Suppressor macrophage (primary cell): ENCODE measurements around the gene MGAT4D.
"Not testable (repeated sequence)": the region's sequence is repeated elsewhere in the genome, so short reads cannot be mapped to it uniquely, and the experiment has no call there.

ENCODE experiments used
- DNase-seq, 4 experiments: peaks; one replicate each; pipeline ENCODE4 v3.0.0-alpha.2; 2020 to 2022

The MGAT4D gene

GRCh38 chr4:140427919-140428471 is 70.1 kb downstream of the MGAT4D start:
- DNase-seq, result peak; percentile 19 to 48 (median 34)

GRCh38 chr4:140427106-140427918 is 70.8 kb downstream of the MGAT4D start, which contains the start of gene CLGN:
Gene CLGN (minus strand): TSS chr4:140427648. CDS start chr4:140413078, 14,570 bp downstream.
- DNase-seq, result peak; percentile 47 to 79 (median 58)

DNA sequence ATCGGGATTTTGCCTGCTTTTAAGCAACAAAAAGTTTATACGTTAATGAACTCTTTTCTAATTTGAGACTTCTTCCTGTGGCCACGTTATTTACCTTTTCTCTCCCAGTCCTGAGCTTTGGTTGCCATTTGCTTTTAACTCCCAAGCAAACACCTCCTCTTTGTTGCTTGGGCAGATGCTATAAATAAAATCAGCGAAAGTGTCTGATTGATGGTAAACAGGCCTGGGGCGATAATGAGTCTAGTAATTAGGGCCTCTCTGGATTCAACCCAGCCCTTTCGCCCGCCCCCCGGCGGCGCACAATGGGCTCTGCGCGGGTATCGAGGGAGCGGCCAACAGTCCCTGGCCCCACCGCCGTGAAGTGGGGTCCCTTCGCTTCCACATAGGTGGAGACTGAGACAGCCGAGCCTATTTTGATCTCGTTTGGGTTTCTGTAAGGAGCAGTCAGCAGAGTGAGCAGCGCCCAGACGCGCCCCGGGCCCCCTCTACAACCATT is 71.4 kb downstream of the MGAT4D start:
- DNase-seq, result peak in 2 of 4 experiments; percentile 8 to 77

DNA sequence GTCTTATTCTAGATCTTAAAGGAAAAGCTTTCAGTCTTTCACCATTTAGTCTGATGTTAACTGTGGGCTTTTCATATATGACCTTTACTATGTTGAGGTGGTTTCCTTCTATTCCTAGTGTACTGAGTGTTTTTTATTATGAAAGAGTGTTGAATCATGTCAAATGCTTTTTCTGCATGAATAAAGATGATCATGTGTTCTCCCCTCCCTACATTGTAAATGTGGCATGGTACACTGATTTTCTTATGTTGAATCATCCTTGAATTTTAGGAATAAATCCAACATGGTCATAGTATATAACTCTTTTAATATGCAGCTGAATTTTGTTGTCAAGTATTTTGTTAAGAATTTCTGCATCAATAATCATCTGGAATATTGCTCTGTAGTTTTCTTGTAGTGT is 75.0 kb downstream of the MGAT4D start:
- no peak for DNase-seq

DNA sequence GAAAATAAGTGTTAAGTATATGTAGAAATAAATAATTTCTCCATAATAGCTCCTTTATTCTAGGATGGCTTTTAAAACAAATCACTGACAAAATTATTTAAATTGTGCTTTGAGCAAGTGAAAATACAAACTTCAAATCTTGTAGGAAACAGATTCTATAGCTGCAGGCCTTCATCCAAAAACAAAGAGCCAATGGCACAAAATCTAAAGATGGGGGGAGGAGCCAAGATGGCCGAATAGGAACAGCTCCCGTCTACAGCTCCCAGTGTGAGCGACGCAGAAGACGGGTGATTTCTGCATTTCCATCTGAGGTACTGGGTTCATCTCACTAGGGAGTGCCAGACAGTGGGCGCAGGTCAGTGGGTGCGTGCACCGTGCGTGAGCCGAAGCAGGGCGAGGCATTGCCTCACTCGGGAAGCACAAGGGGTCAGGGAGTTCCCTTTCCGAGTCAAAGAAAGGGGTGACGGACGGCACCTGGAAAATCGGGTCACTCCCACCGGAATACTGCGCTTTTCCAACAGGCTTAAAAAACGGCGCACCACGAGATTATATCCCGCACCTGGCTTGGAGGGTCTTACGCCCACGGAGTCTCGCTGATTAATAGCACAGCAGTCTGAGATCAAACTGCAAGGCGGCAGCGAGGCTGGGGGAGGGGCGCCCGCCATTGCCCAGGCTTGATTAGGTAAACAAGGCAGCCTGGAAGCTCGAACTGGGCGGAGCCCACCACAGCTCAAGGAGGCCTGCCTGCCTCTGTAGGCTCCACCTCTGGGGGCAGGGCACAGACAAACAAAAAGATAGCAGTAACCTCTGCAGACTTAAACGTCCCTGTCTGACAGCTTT is 84.7 kb downstream of the MGAT4D start:
- not testable (repeated sequence) for DNase-seq

DNA sequence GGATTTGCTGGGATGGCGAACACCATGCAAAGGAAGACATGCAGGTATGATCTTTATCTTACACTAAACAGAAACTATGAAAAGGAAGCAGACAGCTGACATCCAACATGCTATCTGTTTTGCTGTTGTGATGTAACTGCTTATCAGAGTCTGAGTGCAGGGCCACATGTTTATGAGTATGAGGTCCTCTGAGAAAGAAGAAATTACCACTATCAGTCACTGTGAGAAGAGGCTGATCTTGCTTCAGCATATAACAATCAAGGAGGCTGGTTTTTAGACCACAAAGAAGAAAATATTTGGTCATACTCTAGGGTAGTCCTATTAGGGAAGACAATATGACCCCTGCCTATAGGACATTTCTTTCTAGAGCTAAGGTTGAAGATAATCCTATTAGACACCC is 89.1 kb downstream of the MGAT4D start:
- no peak for DNase-seq

DNA sequence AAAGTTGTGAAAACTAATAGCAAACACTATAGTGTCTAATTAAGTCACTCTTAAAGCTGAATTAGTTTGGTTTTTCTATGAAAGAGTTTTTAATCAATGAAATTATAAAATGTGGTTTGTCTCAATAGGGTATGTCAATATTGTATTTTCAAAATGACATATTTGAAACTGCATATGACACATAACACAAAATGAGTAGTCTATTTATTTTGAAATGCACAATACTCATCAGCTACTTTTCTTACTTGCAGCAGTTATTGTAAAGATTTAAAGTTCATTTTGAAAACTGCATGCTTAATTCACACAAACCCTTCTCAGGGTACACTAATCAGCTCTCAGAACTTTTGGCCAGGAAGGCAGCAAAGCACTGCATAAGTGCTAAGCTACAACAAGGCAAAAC is 91.8 kb downstream of the MGAT4D start:
- no peak for DNase-seq

DNA sequence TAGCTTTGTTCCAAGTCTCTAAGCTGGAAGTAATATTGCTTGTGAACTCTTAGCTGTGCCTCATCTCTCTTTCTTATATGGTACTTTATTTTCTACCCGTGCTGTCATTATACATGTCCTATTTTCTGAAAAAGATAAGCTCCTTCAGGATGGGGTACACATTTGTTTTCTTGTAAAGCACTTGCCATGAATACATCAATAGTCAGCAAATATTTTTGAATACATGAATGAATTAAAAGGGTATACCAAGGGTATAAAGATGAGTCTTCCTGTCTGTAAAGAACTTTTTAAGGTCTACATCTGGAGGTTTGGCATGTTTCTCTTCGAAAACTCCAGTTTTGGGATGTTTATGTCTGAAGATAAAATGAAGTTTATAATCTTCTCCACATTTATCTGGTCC is 98.0 kb downstream of the MGAT4D start:
- DNase-seq, result no peak

DNA sequence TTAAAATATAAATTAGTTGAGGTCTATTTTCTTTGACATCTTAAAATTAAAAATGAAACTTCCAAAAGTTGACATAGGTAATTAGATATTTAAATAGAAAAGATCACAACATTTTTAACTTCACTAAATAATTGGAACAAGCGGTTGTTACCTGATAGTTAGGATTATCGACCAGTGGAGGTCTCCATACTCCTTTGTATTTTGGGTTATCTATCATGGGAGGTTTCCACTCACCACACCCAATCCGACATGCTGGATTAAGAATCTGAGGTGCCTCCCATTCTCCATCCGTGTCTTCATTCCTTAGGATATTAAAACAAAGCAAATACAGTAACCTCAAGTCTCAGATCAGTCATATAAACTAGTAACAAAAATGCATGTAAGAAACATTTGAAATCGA is 102.4 kb downstream of the MGAT4D start:
- DNase-seq, result no peak
